ENCODE results near the gene SHC2.
A peak's percentile ranks its signal among the peaks of the same experiment; 100 is the strongest.
"Not testable (repeated sequence)": the region's sequence is repeated elsewhere in the genome, so short reads cannot be mapped to it uniquely, and the experiment has no call there.

The SHC2 gene

GRCh38 chr19:389255-389934 lies 71.4 kb downstream of the SHC2 start:
- no peak for TF ChIP-seq POLR2A (IDR thresholded peaks at IDR 0.05; ENCODE audit: low read depth, low read length)
- FAIRE-seq (no peak), DNase-seq (ENCODE audit: insufficient read length, low spot score) (no peak)

DNA sequence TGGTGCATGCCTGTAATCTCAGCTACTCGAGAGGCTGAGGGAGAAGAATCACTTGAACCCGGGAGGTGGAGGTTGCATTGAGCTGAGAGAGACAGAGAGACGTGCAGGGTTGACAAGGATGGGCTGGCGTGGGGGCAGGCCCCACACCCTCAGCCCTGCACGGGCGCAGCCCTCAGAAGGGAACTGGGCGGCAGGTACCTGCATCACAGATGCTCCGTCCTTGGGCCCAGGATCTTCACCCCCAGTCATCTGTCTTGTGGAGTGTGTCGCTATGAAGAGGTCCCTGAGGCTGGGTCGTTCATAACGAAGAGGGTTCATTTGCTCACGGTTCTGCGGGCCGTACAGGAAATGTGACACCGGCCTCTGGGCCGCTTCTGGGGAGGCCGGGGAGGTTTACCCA lies 72.1 kb downstream of the SHC2 start:
- DNase-seq (ENCODE audit: insufficient read length, low spot score) = no peak
- no peak for FAIRE-seq
- TF ChIP-seq POLR2A (IDR thresholded peaks at IDR 0.05; ENCODE audit: low read depth, low read length) = no peak

DNA sequence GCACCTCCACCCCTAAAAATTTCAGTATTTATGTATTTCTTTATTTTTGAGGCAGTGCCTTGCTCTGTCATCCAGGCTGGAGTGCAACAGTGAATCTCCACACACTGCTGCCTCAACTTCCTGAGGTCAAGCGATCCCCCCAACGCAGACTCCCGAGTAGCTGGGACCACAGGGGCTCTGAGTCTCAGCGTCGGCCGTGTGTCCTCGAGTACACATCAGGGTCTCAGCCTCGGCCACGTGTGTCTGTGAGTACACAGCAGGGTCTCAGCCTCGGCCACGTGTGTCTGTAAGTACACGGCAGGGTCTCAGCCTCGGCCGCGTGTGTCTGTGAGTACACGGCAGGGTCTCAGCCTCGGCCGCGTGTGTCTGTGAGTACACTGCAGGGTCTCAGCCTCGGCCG lies 73.1 kb downstream of the SHC2 start:
- FAIRE-seq (no peak), DNase-seq (ENCODE audit: insufficient read length, low spot score) (no peak)
- TF ChIP-seq POLR2A (IDR thresholded peaks at IDR 0.05; ENCODE audit: low read depth, low read length) = no peak

GRCh38 chr19:386632-387301 lies 74.1 kb downstream of the SHC2 start:
- DNase-seq (ENCODE audit: insufficient read length, low spot score); FAIRE-seq: not testable (repeated sequence)

DNA sequence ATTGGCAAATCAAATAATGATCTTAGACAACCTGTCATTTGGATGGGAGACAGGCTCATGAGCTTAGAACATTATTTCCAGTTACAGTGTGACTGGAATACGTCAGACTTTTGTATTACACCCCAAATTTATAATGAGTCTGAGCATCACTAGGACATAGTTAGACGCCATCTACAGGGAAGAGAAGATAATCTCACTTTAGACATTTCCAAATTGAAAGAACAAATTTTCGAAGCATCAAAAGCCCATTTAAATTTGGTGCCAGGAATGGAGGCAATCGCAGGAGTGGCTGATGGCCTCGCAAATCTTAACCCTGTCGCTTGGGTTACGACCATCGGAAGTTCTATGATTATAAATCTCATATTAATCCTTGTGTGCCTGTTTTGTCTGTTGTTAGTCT lies 74.6 kb downstream of the SHC2 start:
- not testable (repeated sequence) for DNase-seq (ENCODE audit: insufficient read length, low spot score); FAIRE-seq

GRCh38 chr19:384799-385169 lies 76.0 kb downstream of the SHC2 start:
- DNase-seq (ENCODE audit: insufficient read length, low spot score) (no peak), FAIRE-seq (no peak)
- no peak for TF ChIP-seq POLR2A (IDR thresholded peaks at IDR 0.05; ENCODE audit: low read depth, low read length)

DNA sequence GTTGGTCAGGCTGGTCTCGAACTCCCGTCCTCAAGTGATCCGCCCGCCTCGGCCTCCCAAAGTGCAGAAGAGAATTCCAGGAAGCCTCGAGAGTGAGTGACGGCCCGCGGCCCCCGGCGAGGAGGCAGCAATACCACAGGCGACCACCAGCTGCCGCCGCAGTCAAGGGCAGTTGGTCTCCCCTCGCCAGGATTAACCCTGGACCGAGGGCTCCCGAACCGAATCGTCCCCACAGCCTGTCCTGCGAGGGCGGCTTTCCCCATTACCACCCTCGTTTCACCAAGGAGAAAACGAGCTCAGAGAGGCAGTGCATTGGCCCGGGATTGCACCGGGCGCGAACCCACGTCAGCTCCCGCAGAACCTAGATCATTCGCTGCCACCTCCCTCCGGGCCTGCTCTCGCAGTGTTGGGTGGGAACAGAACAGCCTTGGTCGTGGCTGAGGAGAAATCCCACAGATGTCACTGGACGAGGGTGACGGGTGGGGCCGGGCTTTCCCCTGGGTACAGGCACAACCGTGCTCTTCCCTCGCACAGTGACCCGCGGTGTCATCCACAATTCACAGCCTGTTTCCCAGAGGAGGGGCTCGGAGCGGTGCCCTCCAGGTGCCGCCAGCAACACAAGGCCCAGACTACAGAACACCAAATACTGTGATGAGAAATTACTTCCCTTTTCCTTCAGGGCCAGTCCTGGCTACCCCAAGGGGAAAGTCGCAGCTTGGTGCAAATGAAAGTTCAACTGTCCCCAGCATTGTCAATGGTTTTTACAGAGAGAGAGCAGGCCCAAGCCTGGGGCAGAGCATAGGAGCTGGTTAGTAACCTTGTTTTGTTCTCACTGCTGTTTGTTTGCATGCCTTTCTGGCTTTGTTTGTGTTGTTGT lies 76.7 kb downstream of the SHC2 start:
- FAIRE-seq (no peak), DNase-seq (ENCODE audit: insufficient read length, low spot score) (no peak)

GRCh38 chr19:383040-383439 lies 77.8 kb downstream of the SHC2 start:
- no peak for FAIRE-seq
- no peak for DNase-seq (ENCODE audit: insufficient read length, low spot score)
- no peak for TF ChIP-seq POLR2A (IDR thresholded peaks at IDR 0.05; ENCODE audit: low read depth, low read length)

More for the DNA sequence above, 76.7 kb downstream of the SHC2 start:
- no peak for TF ChIP-seq POLR2A (IDR thresholded peaks at IDR 0.05; ENCODE audit: low read depth, low read length)

DNA sequence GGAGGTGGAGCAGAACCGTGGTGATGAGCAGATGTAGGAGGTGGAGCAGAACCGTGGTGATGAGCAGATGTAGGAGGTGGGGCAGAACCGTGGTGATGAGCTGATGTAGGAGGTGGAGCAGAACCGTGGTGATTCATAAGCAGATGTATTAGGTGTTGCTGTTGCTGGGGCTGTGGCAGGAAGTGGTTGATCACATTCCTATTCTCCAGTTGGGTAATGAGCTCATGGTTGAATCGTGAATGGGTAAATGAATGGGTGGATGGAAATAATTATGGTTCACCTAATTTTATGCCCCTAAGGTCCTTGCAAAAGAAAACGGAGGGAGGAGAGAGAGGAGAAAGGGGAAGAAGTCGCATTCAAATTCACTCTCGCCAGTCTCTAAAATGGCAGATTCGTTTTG lies 78.3 kb downstream of the SHC2 start:
- FAIRE-seq; DNase-seq (ENCODE audit: insufficient read length, low spot score): not testable (repeated sequence)

DNA sequence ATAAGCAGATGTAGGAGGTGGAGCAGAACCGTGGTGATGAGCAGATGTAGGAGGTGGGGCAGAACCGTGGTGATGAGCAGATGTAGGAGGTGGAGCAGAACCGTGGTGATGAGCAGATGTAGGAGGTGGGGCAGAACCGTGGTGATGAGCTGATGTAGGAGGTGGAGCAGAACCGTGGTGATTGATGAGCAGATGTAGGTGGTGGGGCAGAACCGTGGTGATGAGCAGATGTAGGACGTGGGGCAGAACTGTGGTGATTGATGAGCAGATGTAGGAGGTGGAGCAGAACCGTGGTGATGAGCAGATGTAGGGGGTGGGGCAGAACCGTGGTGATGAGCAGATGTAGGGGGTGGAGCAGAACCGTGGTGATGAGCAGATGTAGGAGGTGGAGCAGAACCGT lies 78.9 kb downstream of the SHC2 start:
- DNase-seq (ENCODE audit: insufficient read length, low spot score); FAIRE-seq: not testable (repeated sequence)

DNA sequence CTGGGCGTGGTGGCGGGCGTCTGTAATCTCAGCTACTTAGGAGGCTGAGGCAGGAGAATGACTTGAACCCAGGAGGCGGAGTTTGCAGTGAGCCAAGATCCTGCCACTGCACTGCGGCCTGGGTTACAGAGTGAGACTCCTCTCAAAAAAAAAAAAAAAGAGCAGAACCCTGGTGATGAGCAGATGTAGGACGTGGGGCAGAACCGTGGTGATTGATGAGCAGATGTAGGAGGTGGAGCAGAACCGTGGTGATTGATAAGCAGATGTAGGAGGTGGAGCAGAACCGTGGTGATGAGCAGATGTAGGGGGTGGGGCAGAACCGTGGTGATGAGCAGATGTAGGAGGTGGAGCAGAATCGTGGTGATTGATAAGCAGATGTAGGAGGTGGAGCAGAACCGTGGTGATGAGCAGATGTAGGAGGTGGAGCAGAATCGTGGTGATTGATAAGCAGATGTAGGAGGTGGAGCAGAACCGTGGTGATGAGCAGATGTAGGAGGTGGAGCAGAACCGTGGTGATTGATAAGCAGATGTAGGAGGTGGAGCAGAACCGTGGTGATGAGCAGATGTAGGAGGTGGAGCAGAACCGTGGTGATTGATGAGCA lies 80.1 kb downstream of the SHC2 start:
- FAIRE-seq; DNase-seq (ENCODE audit: insufficient read length, low spot score): not testable (repeated sequence)

GRCh38 chr19:379796-380195 lies 81.0 kb downstream of the SHC2 start:
- DNase-seq (ENCODE audit: insufficient read length, low spot score) (no peak), FAIRE-seq (no peak)
- TF ChIP-seq POLR2A (IDR thresholded peaks at IDR 0.05; ENCODE audit: low read depth, low read length) = no peak

GRCh38 chr19:378706-379105 lies 82.1 kb downstream of the SHC2 start:
- DNase-seq (ENCODE audit: insufficient read length, low spot score) (no peak), FAIRE-seq (no peak)
- no peak for TF ChIP-seq POLR2A (IDR thresholded peaks at IDR 0.05; ENCODE audit: low read depth, low read length)

- DNase-seq (ENCODE audit: insufficient read length, low spot score) (peak; percentile 40), FAIRE-seq (no peak)
- no peak for TF ChIP-seq POLR2A (IDR thresholded peaks at IDR 0.05; ENCODE audit: low read depth, low read length)
Measured at GRCh38 chr19:377801-378581, 82.8 kb downstream of the SHC2 start.
